Placental pericyte (primary cell): ENCODE results near the gene ESD. TPM values are rescaled to one million over a fixed set of nuclear protein-coding genes. Genes with fewer than 3 reads are reported as not detected.

Experiments used
- total RNA-seq: library from RNA; depleted of rRNA; stranded (reverse); fragments of >200 nt; gene quantifications from 2 replicates; pipeline ENCODE4 v1.2.3, GENCODE V29; 2012

Gene ESD, protein sequence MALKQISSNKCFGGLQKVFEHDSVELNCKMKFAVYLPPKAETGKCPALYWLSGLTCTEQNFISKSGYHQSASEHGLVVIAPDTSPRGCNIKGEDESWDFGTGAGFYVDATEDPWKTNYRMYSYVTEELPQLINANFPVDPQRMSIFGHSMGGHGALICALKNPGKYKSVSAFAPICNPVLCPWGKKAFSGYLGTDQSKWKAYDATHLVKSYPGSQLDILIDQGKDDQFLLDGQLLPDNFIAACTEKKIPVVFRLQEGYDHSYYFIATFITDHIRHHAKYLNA
- 87.5 and 94.5 TPM in 2 replicates for total RNA-seq

DNA sequence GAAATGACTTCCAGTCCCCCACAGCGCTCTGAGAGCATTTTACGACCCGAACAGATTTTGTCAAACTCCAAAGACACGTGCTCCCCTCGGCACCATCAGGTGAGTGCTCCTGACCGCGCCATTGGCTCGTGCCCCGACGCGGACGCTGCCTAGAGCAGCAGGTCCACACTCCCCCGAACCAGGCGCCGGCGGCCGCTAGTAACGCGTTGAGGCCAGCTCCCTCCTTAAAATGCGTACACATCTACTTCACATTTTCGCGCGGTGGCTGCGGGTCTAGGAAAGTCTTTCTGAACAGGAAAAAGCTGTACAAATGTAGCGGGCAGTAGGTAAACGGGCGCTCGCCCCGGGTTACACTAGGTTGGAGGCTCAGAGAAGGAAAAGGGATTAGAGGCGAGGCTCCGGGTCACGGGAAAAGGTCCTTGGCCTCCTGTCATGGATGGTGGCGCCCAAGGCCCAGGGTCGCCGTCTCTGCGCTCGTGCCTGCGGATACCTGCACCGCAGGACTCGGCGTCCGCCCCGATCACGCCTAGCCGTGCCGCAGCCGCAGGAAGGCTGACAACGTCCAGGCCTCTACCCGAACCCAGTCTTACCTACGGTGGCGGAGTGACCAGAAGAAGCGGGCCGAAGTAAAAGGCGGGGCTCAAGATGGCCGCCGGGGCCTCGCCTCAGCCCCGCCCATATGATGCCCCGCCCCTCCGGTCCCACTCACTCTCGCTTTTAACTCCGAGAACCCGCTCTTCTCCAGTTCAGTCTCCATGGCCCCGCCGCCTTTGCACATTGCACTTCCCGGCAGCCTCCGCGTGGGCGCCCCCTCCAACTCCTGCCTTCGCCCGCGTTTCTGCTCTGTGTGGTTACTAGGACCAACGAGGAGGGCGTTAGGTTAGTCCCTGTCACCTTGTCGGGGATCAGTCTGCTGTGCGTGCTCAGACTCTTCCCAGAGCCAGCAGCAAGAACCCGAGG, at the start of gene ESD:
TSS of gene ESD (minus strand) at position 647 of the 960 bp plus-strand sequence. CDS start 5,748 bp downstream, outside the sequence.

Other genes with a start within 250 kb of the ESD start
- 6.1 and 14.6 TPM in 2 replicates for gene LRCH1, start 244.0 kb downstream of the ESD start, total RNA-seq
- under 0.01 TPM in 1 of 2 replicates, not detected in the other for gene HTR2A, start 99.9 kb upstream of the ESD start, total RNA-seq